ENCODE results near the gene DRAM1. TPM values are rescaled to one million over a fixed set of nuclear protein-coding genes. Genes with fewer than 3 reads are reported as not detected.
"Not testable (repeated sequence)": the region's sequence is repeated elsewhere in the genome, so short reads cannot be mapped to it uniquely, and the experiment has no call there.

Gene DRAM1
- total RNA-seq, 4 donors from 2014 or later = 13.2 to 29.1 (median 21.2) TPM

DNA sequence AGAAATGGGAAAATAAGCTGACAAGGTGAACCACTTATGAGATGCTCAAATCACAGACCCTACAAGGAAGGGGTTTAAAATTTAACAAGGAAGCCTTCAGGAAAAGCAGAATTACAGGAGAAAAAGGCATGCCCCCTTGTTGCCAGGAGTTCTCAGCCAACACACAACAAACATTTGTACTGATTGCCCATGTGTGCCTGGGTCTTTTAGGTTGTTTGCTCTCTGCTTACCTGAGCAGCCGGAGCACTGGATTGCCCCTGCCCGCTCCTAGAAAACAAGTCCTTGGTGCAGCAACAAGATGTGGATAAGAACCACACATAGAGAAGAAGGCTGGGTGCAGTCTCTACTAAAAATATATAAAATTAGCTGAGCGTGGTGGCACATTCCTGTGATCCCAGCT is 3.4 kb downstream of the DRAM1 start:
- Histone ChIP-seq H3K27me3 (no peaks in the 10 kb centered on the region), H3K9me3 (no peaks in the 10 kb centered on the region), H3K4me1 (peaks cover 0 to 32% (median 0%) of the 10 kb centered on the region in 3 donors), H3K4me3 (no peak overlapping the region), H3K36me3 (peaks cover 0 to 4% of the 10 kb centered on the region in 2 donors), H3K27ac (no peak overlapping the region)
- ATAC-seq = no peak
- TF ChIP-seq, protein P1, sequence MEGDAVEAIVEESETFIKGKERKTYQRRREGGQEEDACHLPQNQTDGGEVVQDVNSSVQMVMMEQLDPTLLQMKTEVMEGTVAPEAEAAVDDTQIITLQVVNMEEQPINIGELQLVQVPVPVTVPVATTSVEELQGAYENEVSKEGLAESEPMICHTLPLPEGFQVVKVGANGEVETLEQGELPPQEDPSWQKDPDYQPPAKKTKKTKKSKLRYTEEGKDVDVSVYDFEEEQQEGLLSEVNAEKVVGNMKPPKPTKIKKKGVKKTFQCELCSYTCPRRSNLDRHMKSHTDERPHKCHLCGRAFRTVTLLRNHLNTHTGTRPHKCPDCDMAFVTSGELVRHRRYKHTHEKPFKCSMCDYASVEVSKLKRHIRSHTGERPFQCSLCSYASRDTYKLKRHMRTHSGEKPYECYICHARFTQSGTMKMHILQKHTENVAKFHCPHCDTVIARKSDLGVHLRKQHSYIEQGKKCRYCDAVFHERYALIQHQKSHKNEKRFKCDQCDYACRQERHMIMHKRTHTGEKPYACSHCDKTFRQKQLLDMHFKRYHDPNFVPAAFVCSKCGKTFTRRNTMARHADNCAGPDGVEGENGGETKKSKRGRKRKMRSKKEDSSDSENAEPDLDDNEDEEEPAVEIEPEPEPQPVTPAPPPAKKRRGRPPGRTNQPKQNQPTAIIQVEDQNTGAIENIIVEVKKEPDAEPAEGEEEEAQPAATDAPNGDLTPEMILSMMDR (IDR thresholded peaks at IDR 0.05) = no peak
- TF ChIP-seq POLR2A (IDR thresholded peaks at IDR 0.05) (no peak), EP300 (IDR thresholded peaks at IDR 0.05) (no peak), POLR2AphosphoS5 (IDR thresholded peaks at IDR 0.05) (no peak)
- WGBS, 2 donors (ENCODE audit: low coverage in 1 of 2) = 100% methylated on average over 1 of the region's 3 CpGs

DNA sequence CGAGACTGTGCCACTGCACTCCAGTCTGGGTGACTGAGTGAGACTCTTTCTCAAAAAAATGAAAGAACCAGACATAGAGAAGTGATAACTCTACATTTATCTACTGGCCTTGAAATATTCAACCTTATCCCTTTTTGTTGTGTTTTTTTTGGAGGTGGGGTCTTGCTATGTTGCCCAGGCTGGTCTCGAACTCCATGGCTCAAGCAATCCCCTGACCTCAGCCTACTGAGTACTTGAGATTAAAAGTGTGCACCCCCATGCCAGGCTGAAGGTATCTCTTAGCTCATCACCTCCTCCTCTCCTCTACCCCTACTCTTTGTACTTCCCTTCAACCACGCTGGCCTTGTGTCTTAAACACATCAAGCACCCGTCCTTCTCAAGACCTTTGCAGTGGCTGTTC is 3.8 kb downstream of the DRAM1 start:
- H3K27ac ChIP-seq = no peak overlapping the region
- H3K4me3 ChIP-seq = no peak overlapping the region
- H3K9me3 ChIP-seq = no peaks in the 10 kb centered on the region
- TF ChIP-seq POLR2AphosphoS5 (IDR thresholded peaks at IDR 0.05) = no peak
- TF ChIP-seq, protein P1 (IDR thresholded peaks at IDR 0.05) = no peak
- no peak for TF ChIP-seq POLR2A (IDR thresholded peaks at IDR 0.05)
- no peak for TF ChIP-seq EP300 (IDR thresholded peaks at IDR 0.05)
- 90 to 93% methylated on average over 4 of the region's 4 CpGs for whole genome bisulfite sequencing, 2 donors (ENCODE audit: low coverage in 1 of 2)
- peaks cover 0 to 28% (median 0%) of the 10 kb centered on the region in 3 donors for H3K4me1 ChIP-seq
- peaks cover 0 to 4% of the 10 kb centered on the region in 2 donors for H3K36me3 ChIP-seq
- H3K27me3 ChIP-seq = no peaks in the 10 kb centered on the region
- ATAC-seq = no peak

DNA sequence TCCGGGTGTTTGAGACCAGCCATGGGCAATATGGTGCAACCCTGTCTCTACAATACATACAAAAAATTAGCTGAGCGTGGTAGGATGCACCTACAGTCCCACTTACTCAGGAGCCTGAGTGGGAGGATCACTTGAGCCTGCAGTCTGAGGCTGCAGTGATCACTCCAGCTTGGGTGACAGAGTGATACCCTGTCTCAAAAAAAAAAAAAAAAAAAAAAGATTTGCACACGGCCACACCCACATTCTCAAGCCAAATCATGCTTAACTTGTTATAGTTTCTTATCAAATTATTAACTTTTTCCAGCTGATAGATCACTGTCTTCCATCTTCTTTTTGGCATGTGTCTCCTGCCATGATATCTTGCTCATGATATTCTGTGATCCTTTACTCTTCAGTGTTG is 6.8 kb downstream of the DRAM1 start:
- Histone ChIP-seq H3K36me3 (peaks cover 0 to 4% of the 10 kb centered on the region in 2 donors), H3K9me3 (no peaks in the 10 kb centered on the region), H3K4me3 (no peak overlapping the region), H3K27me3 (no peaks in the 10 kb centered on the region), H3K4me1 (peaks cover 0 to 9% (median 0%) of the 10 kb centered on the region in 3 donors), H3K27ac (no peak overlapping the region)
- ATAC-seq = no peak
- TF ChIP-seq EP300 (IDR thresholded peaks at IDR 0.05) (no peak), POLR2AphosphoS5 (IDR thresholded peaks at IDR 0.05) (no peak), POLR2A (IDR thresholded peaks at IDR 0.05) (no peak)
- TF ChIP-seq, protein P1 (IDR thresholded peaks at IDR 0.05) = no peak
- 92 to 100% methylated on average over 3 of the region's 3 CpGs for WGBS, 2 donors (ENCODE audit: low coverage in 1 of 2)

DNA sequence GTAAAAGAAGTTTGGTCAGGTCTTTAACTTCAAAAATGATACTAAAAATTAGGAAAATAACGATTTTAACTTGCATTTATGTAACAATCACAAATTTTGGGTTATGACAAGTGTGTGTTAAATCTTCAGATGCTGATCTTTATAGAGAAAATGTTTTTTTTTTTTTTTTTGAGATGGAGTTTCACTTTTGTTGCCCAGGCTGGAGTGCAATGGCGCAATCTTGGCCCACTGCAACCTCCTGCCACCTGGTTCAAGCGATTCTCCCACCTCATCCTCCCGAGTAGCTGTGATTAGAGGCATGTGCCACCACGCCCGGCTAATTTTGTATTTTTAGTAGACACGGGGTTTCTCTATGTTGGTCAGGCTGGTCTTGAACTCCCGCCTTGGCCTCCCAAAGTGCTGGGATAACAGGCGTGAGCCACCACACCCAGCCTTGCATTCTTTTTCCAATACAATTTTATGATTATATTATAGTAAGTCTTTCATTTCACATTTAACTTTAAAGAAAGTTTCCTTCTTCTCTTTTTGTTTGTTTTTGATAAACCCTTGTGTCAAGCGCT is 7.5 kb downstream of the DRAM1 start:
- 95 to 96% methylated on average over 4 to 7 of the region's 10 CpGs for WGBS, 2 donors (ENCODE audit: low coverage in 1 of 2)
- not testable (repeated sequence) for H3K4me3 ChIP-seq, H3K27me3 ChIP-seq, H3K4me1 ChIP-seq, H3K36me3 ChIP-seq, ATAC-seq, H3K9me3 ChIP-seq, H3K27ac ChIP-seq

DNA sequence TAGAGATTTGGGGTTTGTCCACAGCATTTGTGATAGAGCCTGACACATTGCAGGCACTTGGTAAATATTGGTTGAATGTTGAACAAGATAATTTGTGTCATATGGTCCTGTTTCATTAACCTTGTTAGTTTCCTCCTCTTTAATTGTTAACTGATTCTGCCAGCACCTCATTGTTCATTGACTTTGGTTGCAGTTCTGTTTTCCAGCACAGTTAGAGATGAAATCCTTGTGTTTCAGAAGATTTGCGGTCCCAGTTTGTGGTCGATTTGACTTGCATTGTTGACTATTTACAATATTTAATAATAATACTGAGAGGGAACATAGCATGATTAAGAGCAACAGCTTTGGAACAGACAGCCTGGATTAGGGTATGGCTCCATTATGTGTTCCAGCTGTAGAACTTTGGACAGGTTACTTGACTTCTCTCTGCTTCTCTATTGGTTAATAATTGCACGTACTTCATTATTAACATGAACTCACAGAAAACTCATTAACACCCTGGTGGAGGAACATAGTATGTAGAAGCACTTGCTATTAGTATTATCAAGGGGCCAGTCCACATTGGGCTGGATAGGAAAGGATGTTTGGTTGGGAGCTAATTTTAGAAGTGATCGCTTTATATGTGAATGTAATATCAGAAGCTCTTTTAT is 8.7 kb downstream of the DRAM1 start:
- TF ChIP-seq EP300 (IDR thresholded peaks at IDR 0.05) (no peak), POLR2A (IDR thresholded peaks at IDR 0.05) (no peak), POLR2AphosphoS5 (IDR thresholded peaks at IDR 0.05) (no peak)
- TF ChIP-seq, protein P1 (IDR thresholded peaks at IDR 0.05) = no peak
- H3K4me3 ChIP-seq = no peak overlapping the region
- no peak overlapping the region for H3K27ac ChIP-seq
- no peaks in the 10 kb centered on the region for H3K9me3 ChIP-seq
- H3K27me3 ChIP-seq = no peaks in the 10 kb centered on the region
- peaks cover 0 to 4% (median 0%) of the 10 kb centered on the region in 3 donors for H3K4me1 ChIP-seq
- WGBS, 2 donors (ENCODE audit: low coverage in 1 of 2) = 55 to 89% methylated on average over 3 of the region's 4 CpGs
- ATAC-seq = no peak
- H3K36me3 ChIP-seq = peaks cover 0 to 4% of the 10 kb centered on the region in 2 donors
